ENCODE data around the gene ATOH8.

ATOH8 gene

DNA sequence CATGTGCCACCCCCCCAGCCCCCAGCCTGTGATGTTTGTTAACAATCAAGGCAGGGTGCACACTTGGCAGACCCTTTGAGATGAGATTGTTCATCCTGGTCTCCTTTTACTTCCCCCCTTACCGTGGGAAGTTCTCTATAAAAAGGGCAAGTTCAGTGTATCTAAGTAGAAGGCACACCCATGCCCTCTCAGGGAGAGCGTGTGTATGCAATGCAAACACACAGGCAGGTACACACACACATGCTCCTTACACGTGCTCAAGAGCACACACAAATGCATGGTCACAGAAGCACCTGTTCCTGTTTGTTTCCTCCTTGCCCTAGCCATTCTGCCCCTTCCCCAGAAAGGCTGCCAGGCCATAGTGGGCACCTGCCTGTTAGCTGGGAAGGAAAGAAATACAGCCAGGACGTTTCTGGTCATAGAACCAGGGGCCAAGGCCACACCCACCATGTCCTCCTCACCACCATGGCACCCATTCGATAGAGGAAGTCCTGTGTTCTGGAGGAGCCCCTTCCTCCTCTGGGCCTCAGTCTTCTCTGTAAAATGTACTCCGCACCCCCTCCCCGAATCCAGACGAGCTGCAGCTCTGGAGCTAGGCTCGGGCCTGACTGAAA is 3.1 kb downstream of the ATOH8 start:
- no peak overlapping the region for H3K27ac ChIP-seq
- TF ChIP-seq ZFX (IDR thresholded peaks at IDR 0.05) = no peak
- TF ChIP-seq, protein P1, sequence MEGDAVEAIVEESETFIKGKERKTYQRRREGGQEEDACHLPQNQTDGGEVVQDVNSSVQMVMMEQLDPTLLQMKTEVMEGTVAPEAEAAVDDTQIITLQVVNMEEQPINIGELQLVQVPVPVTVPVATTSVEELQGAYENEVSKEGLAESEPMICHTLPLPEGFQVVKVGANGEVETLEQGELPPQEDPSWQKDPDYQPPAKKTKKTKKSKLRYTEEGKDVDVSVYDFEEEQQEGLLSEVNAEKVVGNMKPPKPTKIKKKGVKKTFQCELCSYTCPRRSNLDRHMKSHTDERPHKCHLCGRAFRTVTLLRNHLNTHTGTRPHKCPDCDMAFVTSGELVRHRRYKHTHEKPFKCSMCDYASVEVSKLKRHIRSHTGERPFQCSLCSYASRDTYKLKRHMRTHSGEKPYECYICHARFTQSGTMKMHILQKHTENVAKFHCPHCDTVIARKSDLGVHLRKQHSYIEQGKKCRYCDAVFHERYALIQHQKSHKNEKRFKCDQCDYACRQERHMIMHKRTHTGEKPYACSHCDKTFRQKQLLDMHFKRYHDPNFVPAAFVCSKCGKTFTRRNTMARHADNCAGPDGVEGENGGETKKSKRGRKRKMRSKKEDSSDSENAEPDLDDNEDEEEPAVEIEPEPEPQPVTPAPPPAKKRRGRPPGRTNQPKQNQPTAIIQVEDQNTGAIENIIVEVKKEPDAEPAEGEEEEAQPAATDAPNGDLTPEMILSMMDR (conservative IDR thresholded peaks at IDR 0.05) = no peak

DNA sequence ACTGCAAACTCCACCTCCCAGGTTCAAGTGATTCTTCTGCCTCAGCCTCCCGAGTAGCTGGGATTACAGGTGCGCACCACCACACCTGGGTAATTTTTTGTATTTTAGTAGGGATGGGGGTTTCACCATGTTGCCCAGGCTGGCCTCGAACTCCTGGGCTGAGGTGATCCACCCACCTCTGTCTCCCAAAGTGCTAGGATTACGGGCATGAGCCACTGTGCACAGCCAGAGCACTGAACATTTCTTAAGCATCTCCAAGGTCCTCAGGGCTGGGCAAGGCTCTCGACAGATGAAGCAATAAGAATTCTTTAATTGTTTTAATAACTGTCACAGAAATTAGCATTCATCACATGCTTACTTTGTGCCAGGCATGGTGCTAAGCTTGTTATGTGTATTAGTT is 4.1 kb downstream of the ATOH8 start:
- no peak for TF ChIP-seq ZFX (IDR thresholded peaks at IDR 0.05)
- TF ChIP-seq, protein P1 (conservative IDR thresholded peaks at IDR 0.05) = no peak
- no peak overlapping the region for H3K27ac ChIP-seq

DNA sequence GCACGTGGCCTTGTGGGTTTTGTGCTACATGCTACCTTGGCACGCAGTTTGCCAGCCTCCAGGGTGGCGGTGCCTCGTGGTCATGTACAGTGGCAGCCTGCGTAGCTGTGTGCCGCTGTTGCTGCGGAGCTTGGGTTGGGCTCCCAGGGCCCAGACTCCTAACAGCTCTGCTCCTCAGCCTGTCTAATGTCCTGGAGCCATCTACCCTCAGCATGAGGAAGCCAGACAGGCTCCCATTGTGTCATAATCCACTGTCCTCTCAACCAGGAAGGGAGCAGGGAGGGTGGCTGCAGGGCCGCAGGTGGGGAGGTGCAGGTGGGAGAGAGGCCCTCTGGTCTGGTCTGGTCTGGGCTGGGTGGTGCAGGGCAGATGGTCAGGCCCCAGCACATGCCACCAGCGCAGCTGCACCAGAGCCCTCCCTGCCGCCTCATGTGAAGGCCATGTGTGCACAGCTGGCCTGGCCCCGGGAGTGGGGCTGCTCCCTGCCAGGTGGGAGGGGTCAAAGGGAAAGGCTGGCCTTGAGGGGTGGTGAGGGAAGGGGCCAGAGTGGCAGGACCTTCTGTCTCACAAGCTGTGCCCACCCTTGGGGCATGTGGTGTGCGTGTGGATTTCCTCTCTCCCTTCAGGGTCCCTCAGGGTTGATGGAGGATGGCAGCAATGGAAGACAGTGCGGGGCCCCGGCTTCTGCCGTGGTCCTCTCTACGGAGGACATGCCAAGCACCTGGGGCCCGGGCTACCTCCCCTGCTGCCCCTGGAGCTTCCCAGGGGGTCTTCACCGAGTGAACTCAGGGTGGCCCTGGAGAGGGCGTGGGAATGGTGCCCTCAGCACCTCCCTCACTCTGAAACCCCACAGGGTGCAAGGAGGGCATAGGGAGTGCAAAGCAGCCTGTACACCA is 4.8 kb downstream of the ATOH8 start:
- no peak overlapping the region for H3K27ac ChIP-seq
- no peak for TF ChIP-seq ZFX (IDR thresholded peaks at IDR 0.05)
- TF ChIP-seq, protein P1 (conservative IDR thresholded peaks at IDR 0.05) = no peak

DNA sequence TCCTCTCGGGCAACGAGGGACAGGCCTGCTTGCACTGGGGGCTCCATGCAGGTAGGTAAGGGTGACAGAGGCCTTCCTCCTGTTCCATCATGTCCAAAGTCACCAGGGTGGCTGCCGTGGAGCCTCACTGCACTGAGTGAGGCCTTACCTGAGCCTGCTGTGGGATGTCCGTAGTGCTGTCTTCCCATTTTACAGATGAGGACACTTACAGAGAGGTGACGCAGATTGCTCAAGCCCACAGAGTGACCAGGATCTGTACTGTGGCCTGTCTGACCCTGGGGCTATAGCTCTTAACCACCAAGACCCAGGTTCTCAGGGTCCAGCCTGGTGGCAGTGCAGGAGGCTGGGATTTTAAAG is 5.4 kb downstream of the ATOH8 start:
- H3K27ac ChIP-seq = no peak overlapping the region
- no peak for TF ChIP-seq ZFX (IDR thresholded peaks at IDR 0.05)
- TF ChIP-seq, protein P1 (conservative IDR thresholded peaks at IDR 0.05) = no peak

DNA sequence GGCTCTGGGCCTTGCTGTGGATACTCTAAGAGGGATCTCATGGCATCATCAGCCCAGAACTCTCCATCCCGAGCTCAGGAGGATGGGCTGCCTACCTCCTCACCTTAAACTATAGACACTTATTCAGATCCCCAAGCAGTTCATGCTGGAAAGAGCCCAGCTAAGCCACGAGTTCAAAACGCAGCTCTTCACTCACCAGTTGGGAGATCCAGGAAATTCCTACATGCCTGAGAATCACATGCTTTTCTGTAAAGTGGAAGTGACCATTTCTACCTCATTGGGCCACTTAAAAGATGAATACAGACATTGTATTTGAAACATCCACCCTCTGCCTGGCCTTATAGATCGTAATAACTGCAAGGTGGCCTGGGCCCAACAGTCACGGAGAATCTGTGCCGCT is 6.6 kb downstream of the ATOH8 start:
- no peak overlapping the region for H3K27ac ChIP-seq
- TF ChIP-seq ZFX (IDR thresholded peaks at IDR 0.05) = no peak
- TF ChIP-seq, protein P1 (conservative IDR thresholded peaks at IDR 0.05) = no peak

DNA sequence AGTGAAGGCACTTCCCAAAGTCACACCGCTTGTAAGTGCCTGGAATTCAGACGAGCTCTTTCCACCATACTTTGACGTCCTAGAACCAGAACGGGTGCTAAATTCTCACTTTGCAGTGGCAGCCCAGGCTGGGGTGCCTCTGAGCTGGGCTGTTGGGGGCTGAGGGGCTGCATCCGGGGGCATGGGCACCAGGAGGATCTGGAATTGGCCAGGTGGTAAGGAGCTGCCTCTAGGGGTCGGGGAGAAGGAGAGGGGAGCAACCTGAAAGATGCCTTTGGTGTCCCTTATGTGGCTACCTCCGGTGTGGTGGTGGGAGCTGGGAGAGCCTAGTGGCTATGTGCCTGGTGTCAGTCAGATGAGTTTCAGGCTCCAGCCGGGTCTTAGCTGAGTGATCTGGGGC is 7.1 kb downstream of the ATOH8 start:
- no peak overlapping the region for H3K27ac ChIP-seq

DNA sequence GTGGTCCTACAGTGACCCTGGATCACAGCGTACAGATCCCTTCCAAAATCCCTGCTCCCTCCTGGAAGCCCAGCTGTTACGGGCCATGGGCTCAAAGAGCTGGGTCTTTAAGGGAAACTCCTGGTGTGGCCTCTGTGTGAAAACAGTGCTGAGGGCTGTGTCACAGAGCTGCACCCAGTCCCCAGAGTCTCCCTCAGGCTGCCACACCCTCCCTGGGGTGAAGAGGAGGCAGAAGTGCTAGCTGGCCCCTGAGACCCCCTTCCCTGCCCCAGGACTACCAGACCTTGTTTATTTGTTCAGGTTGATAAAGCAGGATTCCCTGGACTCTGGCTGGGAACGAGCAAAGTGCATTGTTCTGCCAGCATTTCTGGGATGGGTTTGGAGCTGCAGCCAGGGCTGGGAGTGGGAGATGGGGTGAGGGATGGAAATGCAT is 7.7 kb downstream of the ATOH8 start:
- TF ChIP-seq, protein P1 (conservative IDR thresholded peaks at IDR 0.05) = no peak
- TF ChIP-seq ZFX (IDR thresholded peaks at IDR 0.05) = no peak

More for the DNA sequence above, 7.1 kb downstream of the ATOH8 start:
- TF ChIP-seq, protein P1 (conservative IDR thresholded peaks at IDR 0.05) = no peak
- TF ChIP-seq ZFX (IDR thresholded peaks at IDR 0.05) = no peak

More for the DNA sequence above, 7.7 kb downstream of the ATOH8 start:
- no peak overlapping the region for H3K27ac ChIP-seq

All from C4-2B (cell line).